Measurements from ENCODE around the gene APCDD1.

Gene APCDD1

DNA sequence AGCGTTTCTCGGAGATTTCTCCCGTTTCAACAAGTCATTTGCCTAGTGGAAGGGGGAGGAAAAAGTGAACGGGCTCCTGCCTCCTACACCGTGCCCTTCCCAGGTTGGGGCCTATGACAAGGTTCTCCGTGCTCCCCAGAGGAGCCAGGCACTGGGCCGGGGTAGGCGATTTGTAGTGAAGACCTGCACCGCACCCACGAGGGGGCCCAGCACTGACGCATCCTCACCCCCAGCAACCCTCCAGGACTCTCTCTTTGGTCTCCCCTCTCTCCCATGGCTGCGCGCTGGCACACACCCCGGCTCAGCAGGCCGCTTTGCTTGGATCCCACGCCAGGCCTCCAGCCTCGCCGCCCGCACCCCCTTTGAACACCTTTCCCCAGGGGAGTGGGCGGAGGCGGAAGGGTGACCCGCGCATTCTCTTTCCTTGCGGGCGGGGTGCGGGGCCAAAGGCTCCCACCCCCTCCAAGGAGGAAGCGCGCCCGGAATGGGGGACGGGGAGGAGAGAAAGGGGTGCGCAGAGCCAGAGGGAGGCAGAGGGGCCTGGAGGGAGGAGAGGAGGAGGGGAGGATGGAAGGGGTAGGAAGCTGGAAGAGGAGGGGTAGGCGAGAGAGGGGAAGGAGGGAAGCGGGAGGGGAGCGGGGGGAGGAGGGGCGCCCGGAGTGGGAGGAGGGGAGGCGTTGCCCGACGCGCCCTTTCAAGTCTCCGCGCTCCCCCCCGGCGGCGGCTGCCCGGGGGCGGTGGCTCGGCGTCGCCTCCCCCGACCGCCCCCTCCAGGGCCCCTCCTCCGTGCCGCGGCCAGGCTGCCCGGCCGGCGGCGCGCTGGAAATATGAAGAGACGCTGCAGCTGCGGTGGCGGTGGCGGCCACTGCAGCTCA is at the start of gene APCDD1:
APCDD1 (plus strand) TSS at position 830 of the 875 bp plus-strand sequence. CDS start 347 bp downstream, outside the sequence.
- DNase-seq (ENCODE audit: low read depth in 2 of 2, low spot score in 1 of 2), result no peak

DNA sequence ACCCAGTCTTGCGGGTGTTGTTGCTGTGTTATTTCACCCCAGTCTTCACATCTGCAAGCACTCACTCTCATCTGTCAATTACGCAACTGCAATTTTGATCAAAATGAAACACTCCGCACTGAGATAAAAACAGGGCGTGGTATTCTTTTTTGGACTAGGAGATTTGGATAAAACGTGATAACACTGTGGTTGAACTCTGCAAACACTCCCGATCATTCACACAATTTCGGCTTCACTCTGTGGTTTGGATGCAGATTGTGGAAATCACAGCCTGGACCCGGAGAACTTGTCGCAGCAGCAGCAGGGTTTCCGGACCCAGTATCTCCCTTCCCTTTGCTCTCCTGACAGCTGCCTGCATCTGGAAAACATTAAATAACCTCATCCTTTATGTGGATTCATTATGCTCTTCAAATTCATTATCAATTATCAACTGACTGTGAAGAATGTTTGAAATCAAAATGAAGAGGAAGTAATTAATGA is 49.4 kb upstream of the APCDD1 start:
- no peak for DNase-seq (ENCODE audit: low read depth in 2 of 2, low spot score in 1 of 2)

DNA sequence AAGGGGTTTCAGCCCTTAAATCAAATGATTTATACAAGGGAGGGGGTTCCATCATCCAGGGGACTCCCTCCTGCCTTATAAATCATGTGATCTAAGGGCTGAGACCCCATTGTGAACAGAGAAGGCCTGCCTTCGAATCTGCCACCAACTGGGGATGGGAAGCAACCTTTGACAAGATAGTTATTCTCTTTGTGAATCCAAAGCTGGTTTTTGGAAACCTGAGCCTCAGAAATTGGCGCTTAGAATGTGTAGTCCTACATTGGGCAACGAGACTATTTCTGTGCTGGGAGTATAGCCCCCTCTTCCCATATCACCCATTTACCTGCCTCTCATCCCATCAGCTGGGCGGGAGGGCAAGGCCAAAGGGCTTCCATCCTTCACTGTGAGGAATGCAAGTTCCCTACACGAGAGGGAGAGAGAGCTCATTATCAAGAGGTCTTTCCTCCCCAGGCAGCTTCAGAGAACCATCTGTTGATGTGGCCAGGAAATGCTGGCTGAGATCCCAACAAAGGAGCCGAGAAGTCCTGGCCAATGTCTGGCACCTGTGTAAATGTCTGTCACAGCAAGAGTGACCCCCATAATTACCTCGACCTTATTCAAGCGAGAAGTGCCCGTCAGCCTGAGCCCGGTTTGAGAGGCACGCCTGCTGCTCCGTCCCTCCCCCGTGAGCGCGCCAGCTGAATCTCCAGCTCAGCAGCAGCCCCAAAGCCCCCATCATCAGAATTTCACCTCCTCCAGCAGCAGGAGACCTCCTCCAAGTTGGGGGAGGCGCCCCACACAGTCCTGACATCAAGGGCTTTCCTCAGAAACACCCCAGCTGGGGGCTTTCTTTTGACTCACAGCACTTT is 48.4 kb upstream of the APCDD1 start:
- DNase-seq (ENCODE audit: low read depth in 2 of 2, low spot score in 1 of 2), result no peak

DNA sequence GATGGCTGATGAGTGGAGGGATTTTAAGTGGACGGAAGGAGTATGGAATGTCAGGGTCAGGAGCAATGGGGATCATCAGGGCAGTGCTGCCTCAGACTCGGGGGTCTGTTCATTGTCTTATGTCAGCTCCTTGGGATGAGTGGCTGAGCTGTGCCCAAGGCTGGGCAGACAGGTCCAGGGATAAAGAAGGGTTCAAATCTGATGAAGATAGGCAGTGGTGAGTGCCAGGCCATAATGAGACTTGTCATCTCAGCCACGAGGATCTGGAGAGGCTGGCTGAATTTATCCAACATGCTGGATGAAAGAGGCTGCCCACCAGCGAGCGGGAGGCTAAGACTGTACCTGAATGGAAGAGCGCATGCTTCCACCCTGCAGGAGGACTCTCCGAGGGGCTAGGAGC is 46.3 kb upstream of the APCDD1 start:
- DNase-seq (ENCODE audit: low read depth in 2 of 2, low spot score in 1 of 2), result no peak

DNA sequence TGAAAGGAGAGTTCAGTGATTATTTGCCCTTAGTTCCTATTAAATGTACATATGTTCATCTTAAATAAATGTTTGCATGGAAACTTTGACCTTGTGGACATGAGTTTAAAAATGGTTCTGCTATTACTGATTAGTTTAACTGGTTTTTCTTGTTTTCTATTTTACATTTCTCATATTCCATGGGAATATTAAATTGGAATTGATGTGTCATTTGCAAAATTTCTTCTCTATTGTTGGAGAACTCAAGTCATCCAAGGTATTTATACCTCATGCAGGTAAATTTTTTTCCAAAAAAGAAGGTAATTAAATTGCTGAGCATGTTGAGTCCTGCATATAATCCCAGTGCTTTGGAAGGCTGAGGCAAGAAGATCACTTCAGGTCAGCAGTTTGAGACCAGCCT is 45.4 kb upstream of the APCDD1 start:
- DNase-seq (ENCODE audit: low read depth in 2 of 2, low spot score in 1 of 2), result no peak

DNA sequence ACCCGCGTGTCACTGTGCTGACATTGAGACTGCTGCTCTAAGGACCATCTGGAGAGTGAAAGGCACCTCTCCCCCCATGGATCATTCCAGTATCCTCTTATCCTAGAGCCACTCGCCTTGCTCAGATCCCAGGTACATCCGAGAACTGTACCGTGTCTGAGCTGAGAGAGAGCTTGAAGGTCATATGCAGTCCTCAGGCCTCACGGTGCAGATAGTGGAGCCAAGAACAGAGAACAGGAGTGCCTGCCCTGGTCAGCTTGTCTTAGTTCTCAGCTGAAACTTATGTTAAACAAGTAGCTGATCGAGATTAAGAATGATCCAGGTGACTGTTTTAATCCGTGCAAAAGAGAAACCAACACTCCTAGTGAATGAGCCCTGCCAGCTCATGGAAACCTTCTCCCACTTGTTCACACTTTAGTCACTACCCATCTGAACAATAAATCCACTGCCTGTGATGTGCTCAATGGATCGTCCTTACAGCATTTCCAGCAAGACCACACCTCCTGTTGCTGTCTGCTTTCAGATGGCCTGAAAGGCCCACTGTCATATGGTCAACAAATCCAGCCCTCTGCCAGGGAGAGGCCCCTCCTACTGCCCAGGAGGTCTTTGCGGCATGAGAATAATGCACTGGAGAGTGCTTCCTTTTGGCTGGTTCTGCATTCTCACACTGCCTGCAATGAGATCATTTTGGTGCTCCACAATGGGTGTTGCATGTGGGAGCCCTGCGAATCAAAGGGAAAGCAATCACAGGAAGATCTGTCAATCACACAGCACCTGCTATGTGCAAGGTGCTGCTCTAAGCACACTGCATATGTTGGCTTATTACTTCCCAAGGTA is 43.7 kb upstream of the APCDD1 start:
- DNase-seq (ENCODE audit: low read depth in 2 of 2, low spot score in 1 of 2), result no peak

DNA sequence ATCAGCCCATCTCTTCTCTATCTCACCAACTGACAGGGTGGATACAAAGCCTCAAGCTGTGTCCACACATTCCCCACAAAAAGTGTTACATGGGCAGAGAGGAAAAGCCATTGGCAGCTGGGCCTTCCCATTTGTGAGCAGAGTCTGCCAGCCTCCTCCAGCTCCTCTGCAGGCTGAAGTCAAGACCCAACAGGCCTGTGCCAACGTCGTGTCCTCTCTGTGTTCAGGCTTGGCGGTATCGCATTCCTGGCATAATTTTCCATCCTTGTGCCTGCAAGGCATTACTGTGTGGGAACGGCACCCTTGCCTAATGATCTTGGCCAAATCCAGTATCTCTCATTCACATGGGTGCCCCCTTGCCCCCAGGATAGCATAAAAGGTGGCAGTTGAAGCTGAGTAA is 41.5 kb upstream of the APCDD1 start:
- DNase-seq (ENCODE audit: low read depth in 2 of 2, low spot score in 1 of 2), result no peak

DNA sequence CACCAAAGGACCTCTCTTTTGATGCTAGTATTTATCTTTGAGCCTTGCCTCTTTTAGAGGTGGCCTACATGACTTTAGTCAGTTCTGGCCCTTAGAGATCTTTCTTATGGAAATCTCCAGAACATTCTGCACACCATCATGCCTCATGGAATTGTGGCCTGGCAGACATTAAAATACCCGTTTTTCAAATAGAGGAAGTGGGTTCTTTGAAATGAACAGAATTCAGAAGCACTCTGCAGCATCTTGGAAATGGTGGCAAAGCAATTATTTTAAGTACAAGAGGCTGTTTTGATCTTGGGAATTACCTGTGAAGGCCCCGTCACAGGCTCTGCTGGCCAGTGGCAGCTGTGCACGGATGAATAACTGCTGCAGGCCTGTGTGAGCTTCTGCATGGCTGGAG is 40.7 kb upstream of the APCDD1 start:
- DNase-seq (ENCODE audit: low read depth in 2 of 2, low spot score in 1 of 2), result no peak

DNA sequence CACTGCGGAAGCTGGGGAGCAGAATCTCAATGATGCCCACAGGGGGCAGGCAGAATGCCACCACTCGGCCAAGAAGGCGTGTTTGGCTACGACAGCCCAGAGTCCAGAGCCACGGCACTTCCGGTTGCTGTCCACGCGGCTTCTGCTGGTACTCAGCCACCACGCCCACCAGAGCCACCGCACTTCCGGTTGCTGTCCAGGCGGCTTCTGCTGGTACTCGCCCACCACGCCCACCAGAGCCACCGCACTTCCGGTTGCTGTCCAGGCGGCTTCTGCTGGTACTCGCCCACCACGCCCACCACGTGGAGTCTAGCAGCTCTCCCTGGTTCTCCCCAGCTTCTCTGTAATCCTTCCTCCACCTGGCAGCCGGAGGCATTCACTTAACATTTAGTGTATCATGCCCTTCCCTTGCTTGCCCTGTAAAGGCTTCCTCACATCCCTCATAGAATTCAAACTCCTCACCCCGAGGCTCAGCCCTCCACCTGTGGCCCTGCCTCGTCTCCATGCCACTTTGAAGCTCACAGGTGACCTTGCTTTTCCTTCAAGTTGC is 40.1 kb upstream of the APCDD1 start:
- DNase-seq (ENCODE audit: low read depth in 2 of 2, low spot score in 1 of 2), result no peak

DNA sequence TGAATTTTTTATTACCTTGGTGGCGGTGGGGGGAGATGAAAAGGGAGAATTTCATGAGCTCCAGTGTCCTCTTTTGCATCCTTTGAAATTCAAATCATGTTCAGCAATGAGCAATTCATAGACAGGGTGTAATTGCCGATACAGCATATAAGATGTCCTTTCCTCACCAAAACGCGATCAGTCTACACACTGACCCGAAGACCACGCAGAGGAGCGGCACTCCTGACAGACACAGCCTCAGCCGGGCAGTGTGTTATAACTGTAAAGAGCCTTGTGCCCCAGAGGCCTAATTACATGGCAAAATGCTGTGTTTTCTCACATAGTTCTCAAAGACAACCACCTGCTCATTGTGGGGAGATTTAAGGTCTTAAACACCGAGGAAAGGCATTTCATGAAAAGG is 38.4 kb upstream of the APCDD1 start:
- DNase-seq (ENCODE audit: low read depth in 2 of 2, low spot score in 1 of 2), result no peak

DNA sequence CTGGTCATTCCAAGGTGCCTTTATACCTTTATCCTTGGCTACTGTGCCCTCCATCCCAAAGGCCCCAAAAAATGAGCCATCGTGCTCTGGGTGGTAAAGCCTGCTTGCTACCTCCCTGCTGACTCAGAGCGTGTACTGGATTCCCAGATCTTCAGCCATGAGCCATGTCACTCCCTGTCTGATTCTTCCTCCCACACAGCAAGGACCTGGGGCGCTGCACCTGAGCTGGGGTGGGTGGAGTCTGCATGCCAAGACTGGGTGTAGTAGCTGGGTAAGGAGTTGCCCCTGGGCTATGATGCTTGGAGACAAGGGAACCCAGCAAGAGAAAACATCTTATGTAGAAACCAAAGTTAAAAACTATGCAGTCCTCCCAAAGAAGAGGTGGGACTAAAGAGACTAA is 37.2 kb upstream of the APCDD1 start:
- DNase-seq (ENCODE audit: low read depth in 2 of 2, low spot score in 1 of 2), result no peak

DNA sequence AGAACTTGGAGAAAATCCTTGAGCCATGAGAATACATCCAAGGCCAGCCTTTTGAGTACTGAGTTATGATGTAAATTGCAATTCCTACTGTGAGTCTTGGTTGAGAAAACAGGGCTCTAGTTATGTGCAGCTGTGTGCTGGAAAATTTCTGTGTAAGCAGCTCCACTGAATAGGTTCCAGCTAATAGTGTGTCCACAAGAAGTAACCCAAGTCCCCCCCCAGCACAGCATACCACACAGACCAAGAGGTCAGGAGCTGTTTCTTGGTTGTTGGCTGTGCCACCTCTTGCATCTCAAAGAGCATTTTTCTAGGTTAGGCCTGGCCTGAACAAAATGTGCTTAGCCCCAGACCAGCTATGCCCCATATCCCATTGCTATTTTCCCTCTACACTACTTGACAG is 36.8 kb upstream of the APCDD1 start:
- DNase-seq (ENCODE audit: low read depth in 2 of 2, low spot score in 1 of 2), result no peak

DNA sequence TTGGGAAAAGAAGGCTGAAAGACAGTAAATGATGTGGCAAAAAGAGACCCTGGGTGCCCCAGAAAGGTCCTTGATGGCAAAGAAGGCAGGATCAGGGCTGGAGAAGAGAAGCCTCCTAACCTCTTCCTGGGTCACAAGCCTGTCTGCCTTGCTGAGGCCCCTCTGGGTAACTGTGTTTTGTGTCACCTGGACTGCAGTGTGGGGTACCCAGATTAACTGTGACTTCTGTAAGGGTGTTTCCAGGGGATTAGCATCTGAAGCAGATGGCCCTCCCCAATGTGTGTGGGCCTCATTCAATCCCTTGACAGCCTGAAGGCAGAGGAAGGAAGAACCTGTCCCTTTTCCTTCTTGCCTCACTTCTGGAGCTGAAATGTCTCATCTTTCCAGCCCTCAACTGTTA is 35.6 kb upstream of the APCDD1 start:
- no peak for DNase-seq (ENCODE audit: low read depth in 2 of 2, low spot score in 1 of 2)

DNA sequence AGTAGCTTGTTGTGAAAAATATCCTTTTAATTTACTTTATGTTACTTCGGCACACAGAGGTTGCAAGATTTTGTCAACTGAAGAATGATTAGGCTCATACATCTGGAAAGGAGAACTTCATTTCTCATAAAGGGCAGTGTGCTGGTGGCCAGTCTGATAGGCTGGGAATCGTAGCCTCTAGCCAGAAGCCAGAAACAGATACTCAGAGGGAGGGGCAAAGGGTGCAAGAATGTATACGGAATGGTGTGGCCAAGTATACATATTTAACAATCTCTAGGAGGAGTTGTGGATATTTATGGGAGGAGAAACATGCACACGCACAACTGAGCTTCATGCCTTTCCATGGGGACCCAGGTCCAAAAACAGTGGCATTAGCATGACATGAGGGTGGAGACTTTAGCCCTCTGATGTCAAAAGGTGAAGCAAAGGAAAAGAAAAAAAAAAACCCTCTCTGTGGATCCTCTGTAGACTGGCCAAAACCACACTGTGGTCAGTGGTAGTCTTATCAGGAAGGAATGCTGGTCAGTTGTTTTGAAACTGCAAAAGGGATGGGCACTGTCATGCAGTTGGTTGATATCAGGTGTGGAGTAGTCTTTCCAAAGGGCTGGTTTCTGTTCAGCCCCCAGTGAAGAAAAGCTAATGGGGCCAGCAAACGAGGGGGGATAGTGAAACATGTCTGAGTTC is 34.9 kb upstream of the APCDD1 start:
- DNase-seq (ENCODE audit: low read depth in 2 of 2, low spot score in 1 of 2), result no peak

DNA sequence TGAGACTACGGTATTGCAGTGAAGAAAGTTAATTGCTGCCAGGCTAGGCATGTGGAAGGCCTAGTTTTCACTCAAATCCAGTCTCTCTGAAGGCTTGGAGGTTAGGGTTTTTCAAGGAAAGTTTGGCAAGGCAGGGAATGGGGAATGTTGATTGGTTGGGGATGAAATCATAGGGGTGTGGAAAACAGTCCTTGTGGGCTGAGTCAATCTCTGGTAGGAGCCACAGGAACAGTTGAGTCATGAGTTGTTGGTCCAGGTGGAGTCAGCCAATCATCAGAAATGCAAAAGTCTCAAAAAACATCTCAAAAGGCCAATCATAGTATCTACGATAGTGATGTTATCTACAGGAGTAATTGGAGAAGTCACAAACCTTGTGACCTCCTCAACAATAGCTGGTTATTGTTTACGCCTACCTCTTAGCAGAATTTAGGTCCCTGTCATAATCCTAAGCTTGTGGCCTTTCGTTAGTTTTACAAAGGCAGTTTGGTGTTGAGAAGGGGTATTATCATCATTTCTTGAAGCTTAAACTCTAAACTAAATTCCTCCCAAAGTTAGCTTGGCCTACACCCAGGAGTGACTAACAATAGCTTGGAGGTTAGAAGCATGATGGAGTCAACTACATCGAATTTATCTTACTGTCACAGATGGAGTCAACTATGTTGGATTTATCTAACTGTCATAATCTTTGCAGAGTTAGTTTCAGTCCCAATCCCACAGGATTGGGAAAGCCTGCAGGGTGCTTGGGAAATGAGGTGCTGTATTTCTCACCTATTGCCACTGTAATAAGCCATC is 33.7 kb upstream of the APCDD1 start:
- DNase-seq (ENCODE audit: low read depth in 2 of 2, low spot score in 1 of 2), result no peak

DNA sequence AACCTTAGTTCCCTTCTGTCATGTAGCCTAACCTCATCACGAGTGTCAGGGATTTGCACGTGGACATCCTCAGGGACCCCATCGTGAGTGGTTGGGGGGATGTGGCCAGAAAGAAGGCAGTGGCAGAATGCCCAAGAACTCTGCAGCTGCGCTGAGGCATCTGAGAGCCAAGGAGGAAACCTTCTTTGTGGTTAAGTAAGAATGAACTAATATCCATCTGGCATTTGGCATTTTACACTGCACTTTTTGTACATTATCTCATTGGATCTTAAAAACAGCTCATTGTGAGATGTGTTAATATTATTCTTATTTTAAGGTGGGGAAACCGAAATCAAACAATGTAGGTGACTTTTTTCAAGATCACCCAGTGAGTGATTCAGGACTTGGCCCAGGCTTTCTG is 32.6 kb upstream of the APCDD1 start:
- no peak for DNase-seq (ENCODE audit: low read depth in 2 of 2, low spot score in 1 of 2)

DNA sequence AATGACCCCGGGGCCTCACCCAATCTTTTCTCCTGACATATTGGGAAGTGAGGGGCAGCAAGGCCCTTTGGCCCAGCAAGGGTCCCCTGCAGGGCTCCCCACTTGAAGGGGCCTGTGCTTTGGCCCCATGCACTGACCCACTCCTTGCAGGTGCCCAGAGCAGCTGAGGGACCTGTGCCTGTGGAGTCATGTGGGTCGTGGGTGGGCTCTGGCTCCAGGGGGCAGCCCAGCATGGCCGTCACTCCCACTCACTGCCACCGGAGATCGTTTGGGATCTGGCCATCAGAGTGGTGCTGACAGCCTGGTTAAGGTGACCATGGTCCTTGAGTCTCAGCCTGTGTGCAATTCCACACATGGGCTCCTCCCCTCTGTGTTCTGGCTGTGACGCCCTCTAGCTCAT is 31.7 kb upstream of the APCDD1 start:
- no peak for DNase-seq (ENCODE audit: low read depth in 2 of 2, low spot score in 1 of 2)

DNA sequence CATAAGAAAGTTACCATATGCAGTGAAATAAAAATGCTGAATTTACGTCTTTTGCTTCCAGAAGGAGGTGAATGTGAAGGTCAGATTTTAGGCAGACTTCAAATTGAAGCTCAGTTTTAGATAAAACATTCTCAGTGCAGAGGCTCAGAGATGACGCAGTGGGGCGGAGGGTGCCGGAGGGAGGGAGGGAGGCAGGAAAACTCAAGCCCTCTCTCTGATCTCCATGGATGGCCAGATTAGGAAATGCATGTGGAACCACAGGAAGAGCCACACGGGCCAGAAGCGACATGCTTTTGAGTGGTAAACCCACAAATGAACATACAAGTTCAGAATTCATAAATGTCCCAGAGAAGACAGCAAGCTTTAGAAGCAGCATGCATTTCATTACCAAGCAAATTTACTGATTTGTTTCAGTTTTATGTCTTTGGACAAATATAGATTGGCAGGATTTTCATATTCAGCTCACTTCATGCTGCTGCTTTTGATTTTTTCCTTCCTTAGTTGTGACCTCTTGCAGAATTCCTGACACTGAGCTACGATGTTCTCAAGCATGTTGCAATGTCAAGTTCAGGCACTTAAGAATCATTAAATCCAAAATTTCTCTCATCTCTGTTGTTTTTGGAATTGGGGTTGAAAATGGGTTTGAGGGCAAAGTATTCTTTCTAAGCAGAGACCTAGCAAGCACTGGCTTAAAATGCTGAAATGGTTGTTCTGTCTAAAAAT is 29.7 kb upstream of the APCDD1 start:
- no peak for DNase-seq (ENCODE audit: low read depth in 2 of 2, low spot score in 1 of 2)

DNA sequence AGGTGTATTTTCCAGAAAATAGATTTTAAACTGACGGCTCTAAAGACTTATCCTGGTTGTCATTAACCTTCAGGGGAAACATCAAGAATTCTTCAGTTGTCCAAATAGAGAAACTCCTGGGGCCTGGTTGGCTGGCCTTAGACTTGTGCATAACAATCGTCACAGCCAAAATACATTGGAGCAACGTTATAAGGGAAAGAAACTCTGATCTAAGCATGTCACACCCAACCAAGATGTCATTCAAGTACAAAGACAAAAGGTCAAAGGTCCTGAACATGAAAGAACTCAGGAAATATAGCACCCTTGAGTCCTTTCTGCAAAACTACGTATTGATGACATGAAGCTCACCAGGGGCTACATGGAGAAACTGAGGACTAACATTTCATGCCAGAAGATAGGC is 23.8 kb upstream of the APCDD1 start:
- DNase-seq (ENCODE audit: low read depth in 2 of 2, low spot score in 1 of 2), result no peak

All from stimulated activated CD8-positive, alpha-beta memory T cell treated with anti-CD3 and anti-CD28 coated beads, Interleukin-4, amount 100 ng/mL, for 4 hours (primary cell).